ENCODE results near the gene WDFY2.

WDFY2 gene

DNA sequence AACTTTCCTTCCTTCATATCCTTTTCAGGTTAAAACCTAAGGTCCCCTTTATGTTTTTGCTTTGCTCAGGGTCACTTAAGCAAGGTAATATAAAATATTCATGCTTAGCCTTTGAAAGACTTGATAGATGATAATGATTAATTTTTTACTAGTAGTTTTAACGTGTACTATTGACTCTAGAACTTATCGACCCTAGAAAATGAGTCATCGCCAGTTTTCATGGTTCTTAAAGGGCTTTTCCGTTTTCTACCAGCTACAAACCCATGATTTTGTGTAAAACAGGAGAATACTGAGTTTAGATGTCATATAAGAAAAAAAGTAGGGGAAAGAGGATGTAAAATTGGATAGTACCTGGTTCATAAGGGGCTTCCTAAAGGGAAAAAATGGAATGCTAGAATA is 144.0 kb downstream of the WDFY2 start:
- TF ChIP-seq FOXK2 (IDR thresholded peaks at IDR 0.05) = no peak
- no peak for TF ChIP-seq FOXA1 (IDR thresholded peaks at IDR 0.05)
- ChIA-PET POLR2A (no interaction called here), CTCF (no interaction called here)
- DNase-seq (ENCODE audit: extremely low spot score) = no peak

DNA sequence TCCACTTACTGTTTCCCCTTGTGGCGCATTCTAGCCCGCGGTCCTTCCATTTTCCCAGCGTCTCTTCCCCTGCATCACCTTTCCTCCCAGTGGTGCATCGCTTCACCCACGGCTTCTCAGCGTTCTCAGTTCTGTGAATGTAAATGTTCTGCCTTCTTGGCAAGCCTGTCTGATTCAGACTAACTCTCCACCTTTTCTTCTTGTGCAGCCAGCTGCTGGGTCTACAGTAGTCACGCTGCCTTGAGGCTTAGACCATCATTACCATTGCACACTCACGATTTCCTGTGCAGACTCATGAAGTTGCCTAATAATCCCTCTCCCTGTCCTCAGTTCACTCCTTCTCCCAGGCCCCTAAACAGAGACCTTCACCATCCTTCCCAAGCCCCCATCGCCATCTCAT is 144.7 kb downstream of the WDFY2 start:
- no peak for TF ChIP-seq L3MBTL2 (conservative IDR thresholded peaks at IDR 0.05)
- no peak for DNase-seq (ENCODE audit: extremely low spot score)
- ChIA-PET POLR2A (no interaction called here), CTCF (no interaction called here)

DNA sequence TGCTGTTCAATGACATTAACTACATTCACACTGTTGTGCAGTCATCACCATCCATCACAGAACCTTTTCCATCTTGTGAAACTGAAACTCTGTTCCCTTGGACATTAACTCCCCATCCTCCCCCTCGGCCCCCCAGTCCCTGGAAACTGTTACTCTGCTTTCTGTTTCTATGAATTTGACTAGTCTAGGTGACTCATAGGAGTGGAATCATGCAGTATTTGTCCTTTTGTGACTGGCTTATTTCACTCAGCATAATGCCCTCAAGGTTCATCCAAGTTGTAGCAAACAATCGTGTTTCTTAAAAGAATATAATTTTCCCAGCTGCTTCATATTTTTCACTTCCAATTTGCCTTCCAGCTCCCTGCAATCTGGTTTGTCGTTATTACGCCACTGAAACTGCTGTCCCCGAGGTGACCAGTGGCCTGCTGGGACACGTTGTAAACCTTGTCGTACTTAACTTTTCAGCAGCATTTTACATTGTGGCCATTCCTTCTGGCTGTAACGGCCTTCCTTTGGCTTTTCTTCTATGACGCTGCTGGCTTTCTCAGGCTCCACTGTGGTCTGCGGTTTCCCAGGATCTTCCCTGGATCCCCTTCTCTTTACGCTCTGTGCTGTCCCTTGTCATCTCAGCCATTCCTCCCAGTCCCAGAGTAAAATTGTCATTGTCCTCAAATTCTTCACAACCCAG is 145.7 kb downstream of the WDFY2 start:
- DNase-seq (ENCODE audit: extremely low spot score) = no peak
- ChIA-PET CTCF (no interaction called here), POLR2A (no interaction called here)
- TF ChIP-seq FOXM1 (IDR thresholded peaks at IDR 0.05; ENCODE audit: borderline replicate concordance) (no peak), FOXK2 (IDR thresholded peaks at IDR 0.05) (no peak), ZNF384 (IDR thresholded peaks at IDR 0.05) (no peak), LEF1 (IDR thresholded peaks at IDR 0.05; ENCODE audit: borderline replicate concordance) (no peak), CTBP1 (IDR thresholded peaks at IDR 0.05; ENCODE audit: borderline replicate concordance) (no peak), TARDBP (IDR thresholded peaks at IDR 0.05) (no peak), HDGF (IDR thresholded peaks at IDR 0.05; ENCODE audit: borderline replicate concordance) (no peak), NFRKB (IDR thresholded peaks at IDR 0.05) (no peak), ELF4 (IDR thresholded peaks at IDR 0.05) (no peak), SP1 (IDR thresholded peaks at IDR 0.05) (no peak), L3MBTL2 (conservative IDR thresholded peaks at IDR 0.05) (no peak), BHLHE40 (IDR thresholded peaks at IDR 0.05; ENCODE audit: borderline replicate concordance) (no peak), SUZ12 (IDR thresholded peaks at IDR 0.05) (no peak)
- TF ChIP-seq, protein P1, sequence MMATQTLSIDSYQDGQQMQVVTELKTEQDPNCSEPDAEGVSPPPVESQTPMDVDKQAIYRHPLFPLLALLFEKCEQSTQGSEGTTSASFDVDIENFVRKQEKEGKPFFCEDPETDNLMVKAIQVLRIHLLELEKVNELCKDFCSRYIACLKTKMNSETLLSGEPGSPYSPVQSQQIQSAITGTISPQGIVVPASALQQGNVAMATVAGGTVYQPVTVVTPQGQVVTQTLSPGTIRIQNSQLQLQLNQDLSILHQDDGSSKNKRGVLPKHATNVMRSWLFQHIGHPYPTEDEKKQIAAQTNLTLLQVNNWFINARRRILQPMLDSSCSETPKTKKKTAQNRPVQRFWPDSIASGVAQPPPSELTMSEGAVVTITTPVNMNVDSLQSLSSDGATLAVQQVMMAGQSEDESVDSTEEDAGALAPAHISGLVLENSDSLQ (IDR thresholded peaks at IDR 0.05) = no peak

- POLR2A ChIA-PET = no interaction called here
- CTCF ChIA-PET = no interaction called here
- TF ChIP-seq ARNT (IDR thresholded peaks at IDR 0.05) (no peak), SUZ12 (IDR thresholded peaks at IDR 0.05) (no peak)
- no peak for DNase-seq (ENCODE audit: extremely low spot score)
These were observed 146.7 kb downstream of the WDFY2 start for GRCh38 chr13:51730927-51731326.

GRCh38 chr13:51731759-51732158 is 147.5 kb downstream of the WDFY2 start:
- DNase-seq (ENCODE audit: extremely low spot score) = no peak
- TF ChIP-seq ARNT (IDR thresholded peaks at IDR 0.05) = no peak
- CTCF ChIA-PET = no interaction called here
- POLR2A ChIA-PET = interaction anchor here (1.0 kb wide), 1 partner anchor 279 kb away, joined by 5 read pairs; the partner anchor contains the start of gene INTS6

- no peak for DNase-seq (ENCODE audit: extremely low spot score)
- ChIA-PET CTCF (no interaction called here), POLR2A (no interaction called here)
- TF ChIP-seq TARDBP (IDR thresholded peaks at IDR 0.05) (no peak), ARNT (IDR thresholded peaks at IDR 0.05) (no peak), ELF4 (IDR thresholded peaks at IDR 0.05) (no peak), SUZ12 (IDR thresholded peaks at IDR 0.05) (no peak), ZNF384 (IDR thresholded peaks at IDR 0.05) (no peak)
These were observed 149.4 kb downstream of the WDFY2 start for GRCh38 chr13:51733374-51734298.

DNA sequence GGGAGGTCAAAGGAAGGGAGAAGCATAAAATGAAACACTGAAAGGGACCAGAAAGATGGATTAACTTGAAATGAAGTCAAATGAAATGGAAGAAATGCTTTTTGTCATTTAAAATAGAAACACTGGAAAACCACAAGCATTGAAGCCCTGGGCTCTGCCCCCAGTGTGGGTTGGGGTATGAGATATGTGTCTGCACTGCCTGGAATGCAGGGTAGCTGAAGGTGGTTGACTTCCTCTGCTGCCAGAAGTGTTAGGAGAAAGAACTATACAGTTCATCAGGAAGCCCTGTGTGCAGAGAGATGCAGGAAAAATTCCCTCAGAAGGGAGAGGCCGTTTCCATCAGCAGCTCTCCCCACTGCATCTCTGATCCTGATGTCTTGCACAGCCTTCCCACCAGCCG is 150.5 kb downstream of the WDFY2 start:
- CTCF ChIA-PET = no interaction called here
- TF ChIP-seq CTBP1 (IDR thresholded peaks at IDR 0.05; ENCODE audit: borderline replicate concordance) (no peak), SUZ12 (IDR thresholded peaks at IDR 0.05) (no peak), FOXA1 (IDR thresholded peaks at IDR 0.05) (no peak), BHLHE40 (IDR thresholded peaks at IDR 0.05; ENCODE audit: borderline replicate concordance) (no peak), ARNT (IDR thresholded peaks at IDR 0.05) (no peak), FOXM1 (IDR thresholded peaks at IDR 0.05; ENCODE audit: borderline replicate concordance) (no peak), LEF1 (IDR thresholded peaks at IDR 0.05; ENCODE audit: borderline replicate concordance) (no peak), FOXK2 (IDR thresholded peaks at IDR 0.05) (no peak), HDGF (IDR thresholded peaks at IDR 0.05; ENCODE audit: borderline replicate concordance) (no peak), L3MBTL2 (conservative IDR thresholded peaks at IDR 0.05) (no peak), NFRKB (IDR thresholded peaks at IDR 0.05) (no peak), ZNF384 (IDR thresholded peaks at IDR 0.05) (no peak), TARDBP (IDR thresholded peaks at IDR 0.05) (no peak)
- POLR2A ChIA-PET = no interaction called here
- DNase-seq (ENCODE audit: extremely low spot score) = no peak

DNA sequence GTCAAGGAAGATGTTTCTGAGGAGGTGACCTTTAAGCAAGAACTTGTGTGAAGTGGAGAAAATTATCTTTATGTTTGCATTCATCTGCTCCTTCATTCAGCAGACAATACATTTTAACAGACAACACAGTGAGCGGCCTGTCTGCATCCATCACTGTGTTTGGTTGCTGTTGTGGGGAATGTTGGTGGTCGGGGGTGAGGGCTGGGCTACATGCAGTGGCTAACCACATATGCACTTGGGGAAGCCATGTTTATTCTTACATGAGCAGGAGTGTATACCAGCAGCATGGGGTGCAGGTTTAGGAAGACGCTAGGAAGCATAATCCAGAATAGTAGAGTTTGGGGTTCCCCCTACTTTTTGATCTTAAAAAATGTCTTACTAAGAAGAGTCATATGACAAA is 153.3 kb downstream of the WDFY2 start:
- ChIA-PET POLR2A (no interaction called here), CTCF (no interaction called here)
- DNase-seq (ENCODE audit: extremely low spot score) = no peak
- TF ChIP-seq ARNT (IDR thresholded peaks at IDR 0.05) (no peak), CTBP1 (IDR thresholded peaks at IDR 0.05; ENCODE audit: borderline replicate concordance) (no peak), HDGF (IDR thresholded peaks at IDR 0.05; ENCODE audit: borderline replicate concordance) (no peak), ELF4 (IDR thresholded peaks at IDR 0.05) (no peak), ZNF384 (IDR thresholded peaks at IDR 0.05) (no peak), FOXM1 (IDR thresholded peaks at IDR 0.05; ENCODE audit: borderline replicate concordance) (no peak), SUZ12 (IDR thresholded peaks at IDR 0.05) (no peak), NFRKB (IDR thresholded peaks at IDR 0.05) (no peak), BHLHE40 (IDR thresholded peaks at IDR 0.05; ENCODE audit: borderline replicate concordance) (no peak), SP1 (IDR thresholded peaks at IDR 0.05) (no peak)
